ENCODE results near the gene SMURF1.

GRCh38 chr7:99106821-99107241 lies 37.1 kb downstream of the SMURF1 start:
- TF ChIP-seq POLR2A (IDR thresholded peaks at IDR 0.05; ENCODE audit: low read depth, low read length), result no peak
- no peak for TF ChIP-seq POLR2AphosphoS5 (IDR thresholded peaks at IDR 0.05; ENCODE audit: low read depth, low read length)
- no peak for TF ChIP-seq TAF1 (IDR thresholded peaks at IDR 0.05; ENCODE audit: low read depth, low read length)
- no peak for TF ChIP-seq POU2F2 (IDR thresholded peaks at IDR 0.05; ENCODE audit: low read depth, low read length)
- TF ChIP-seq SPI1 (IDR thresholded peaks at IDR 0.05; ENCODE audit: low read depth, low read length), result no peak

All from GM12891 (cell line).